Measurements from ENCODE around the gene ALDH1A1.

The ALDH1A1 gene

DNA sequence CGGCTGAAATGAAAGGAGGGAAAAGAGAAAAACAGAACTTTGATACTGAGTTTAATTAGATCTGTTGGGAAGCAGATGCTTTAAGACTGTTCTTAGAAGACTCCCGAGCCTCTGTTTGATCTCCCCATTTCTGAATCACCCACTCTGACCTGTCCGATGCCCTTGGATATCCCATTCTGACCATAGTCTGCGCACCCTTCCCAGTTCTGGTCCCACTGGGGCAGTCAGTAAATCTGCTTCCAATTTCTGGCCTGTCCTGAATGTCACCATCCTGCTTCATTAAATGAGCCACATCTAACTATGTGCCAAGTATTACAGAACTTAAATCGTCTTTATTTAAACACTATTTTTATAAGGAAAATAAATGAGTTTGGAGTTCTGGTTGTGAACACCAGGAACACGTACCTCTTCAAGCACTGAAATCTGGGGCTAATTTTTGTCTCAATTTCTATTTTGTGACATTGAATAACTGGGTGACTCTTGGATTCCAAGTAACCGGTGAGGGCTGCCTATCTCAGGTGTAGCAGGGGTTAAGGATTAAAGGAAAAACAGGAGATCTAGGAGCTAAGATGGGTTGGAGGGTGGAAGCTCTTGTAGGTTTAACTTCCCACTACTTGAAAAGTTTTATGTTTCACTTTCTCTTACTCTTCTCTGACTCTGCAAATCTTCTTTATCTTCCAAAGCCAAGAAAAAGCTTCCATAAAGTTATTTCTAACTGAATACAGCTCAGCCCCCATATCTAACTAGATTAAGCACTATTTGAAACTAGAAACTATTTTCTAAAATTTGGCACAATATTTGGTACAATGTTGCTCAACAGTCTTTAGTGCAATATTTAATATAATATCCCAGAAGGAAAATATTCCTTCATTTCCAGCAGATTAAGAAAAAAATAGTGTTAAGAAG lies 40.1 kb downstream of the ALDH1A1 start:
- Histone ChIP-seq H3K36me3 (ENCODE audit: control insufficient read depth in 5 of 5, insufficient read depth in 5 of 5, low read length in 5 of 5) (peaks cover 6 to 21% (median 10%) of the 10 kb centered on the region in 5 donors), H3K4me1 (ENCODE audit: control insufficient read depth in 5 of 5, insufficient read depth in 5 of 5, low read length in 5 of 5) (peaks cover 0 to 15% (median 0%) of the 10 kb centered on the region in 5 donors), H3K27ac (ENCODE audit: low read depth, low read length) (peak overlapping the region; percentile 14), H3K27me3 (ENCODE audit: control insufficient read depth in 5 of 5, insufficient read depth in 4 of 5, low read length in 5 of 5) (no peaks in the 10 kb centered on the region), H3K4me3 (ENCODE audit: low read depth in 1 of 5, low read length in 5 of 5) (peak overlapping the region in 2 of 5 donors; percentile 23 to 30), H3K9me3 (ENCODE audit: control insufficient read depth in 5 of 5, low read length in 5 of 5) (no peaks in the 10 kb centered on the region), H3K9ac (ENCODE audit: low read length in 5 of 5) (peak overlapping the region in 1 of 5 donors; percentile 32)

DNA sequence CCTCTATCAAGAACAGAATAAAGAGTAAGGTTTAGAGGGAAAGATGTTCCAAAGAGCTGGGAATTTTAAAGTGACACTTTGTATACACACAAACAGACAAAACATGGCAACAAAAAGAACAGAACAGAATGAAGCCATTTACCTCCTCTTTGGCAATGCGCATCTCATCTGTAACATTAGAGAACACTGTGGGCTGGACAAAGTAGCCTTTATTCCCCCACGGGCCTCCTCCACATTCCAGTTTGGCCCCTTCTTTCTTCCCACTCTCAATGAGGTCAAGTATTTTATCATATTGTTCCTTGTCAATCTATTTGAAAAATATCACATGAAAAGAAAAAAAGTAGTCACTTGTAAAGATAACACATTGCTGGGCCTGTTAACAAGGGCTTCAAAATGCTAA lies 41.0 kb downstream of the ALDH1A1 start:
- Histone ChIP-seq H3K27ac (ENCODE audit: low read depth, low read length) (no peak overlapping the region), H3K9me3 (ENCODE audit: control insufficient read depth in 5 of 5, low read length in 5 of 5) (no peaks in the 10 kb centered on the region)

DNA sequence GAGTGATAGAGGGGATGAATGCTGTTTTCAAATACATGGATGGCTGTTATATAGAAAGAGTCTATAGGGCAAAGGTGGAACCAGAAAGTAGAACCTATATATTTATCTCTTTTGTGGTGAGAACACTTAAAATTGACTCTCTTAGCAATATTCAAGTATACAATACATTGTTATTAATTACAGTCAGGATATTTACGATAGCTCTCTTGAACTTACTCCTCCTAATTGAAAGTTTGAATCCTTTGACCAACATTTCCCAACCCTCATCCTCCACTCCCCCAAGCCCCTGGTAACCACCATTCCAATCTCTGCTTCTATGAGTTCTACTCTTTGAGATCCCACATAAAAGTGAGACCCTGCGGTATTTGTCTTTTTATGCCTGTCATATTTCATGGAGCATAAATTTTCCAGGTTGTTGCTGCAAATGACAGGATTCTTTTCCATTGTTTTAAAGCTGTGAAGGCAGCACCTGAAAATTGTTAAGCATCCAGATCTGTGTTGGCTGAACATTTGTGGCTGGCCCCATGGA lies 41.5 kb downstream of the ALDH1A1 start:
- Histone ChIP-seq H3K4me1 (ENCODE audit: control insufficient read depth in 5 of 5, insufficient read depth in 5 of 5, low read length in 5 of 5) (peaks cover 0 to 15% (median 0%) of the 10 kb centered on the region in 5 donors), H3K9ac (ENCODE audit: low read length in 5 of 5) (no peak overlapping the region), H3K27me3 (ENCODE audit: control insufficient read depth in 5 of 5, insufficient read depth in 4 of 5, low read length in 5 of 5) (no peaks in the 10 kb centered on the region), H3K27ac (ENCODE audit: low read depth, low read length) (no peak overlapping the region), H3K36me3 (ENCODE audit: control insufficient read depth in 5 of 5, insufficient read depth in 5 of 5, low read length in 5 of 5) (peaks cover under 1 to 16% (median 5%) of the 10 kb centered on the region in 5 donors), H3K9me3 (ENCODE audit: control insufficient read depth in 5 of 5, low read length in 5 of 5) (no peaks in the 10 kb centered on the region), H3K4me3 (ENCODE audit: low read depth in 1 of 5, low read length in 5 of 5) (no peak overlapping the region)

More for the DNA sequence above, 41.0 kb downstream of the ALDH1A1 start:
- Histone ChIP-seq H3K27me3 (ENCODE audit: control insufficient read depth in 5 of 5, insufficient read depth in 4 of 5, low read length in 5 of 5) (no peaks in the 10 kb centered on the region), H3K4me1 (ENCODE audit: control insufficient read depth in 5 of 5, insufficient read depth in 5 of 5, low read length in 5 of 5) (peaks cover 0 to 15% (median 0%) of the 10 kb centered on the region in 5 donors), H3K36me3 (ENCODE audit: control insufficient read depth in 5 of 5, insufficient read depth in 5 of 5, low read length in 5 of 5) (peaks cover 5 to 21% (median 10%) of the 10 kb centered on the region in 5 donors), H3K4me3 (ENCODE audit: low read depth in 1 of 5, low read length in 5 of 5) (no peak overlapping the region), H3K9ac (ENCODE audit: low read length in 5 of 5) (no peak overlapping the region)

DNA sequence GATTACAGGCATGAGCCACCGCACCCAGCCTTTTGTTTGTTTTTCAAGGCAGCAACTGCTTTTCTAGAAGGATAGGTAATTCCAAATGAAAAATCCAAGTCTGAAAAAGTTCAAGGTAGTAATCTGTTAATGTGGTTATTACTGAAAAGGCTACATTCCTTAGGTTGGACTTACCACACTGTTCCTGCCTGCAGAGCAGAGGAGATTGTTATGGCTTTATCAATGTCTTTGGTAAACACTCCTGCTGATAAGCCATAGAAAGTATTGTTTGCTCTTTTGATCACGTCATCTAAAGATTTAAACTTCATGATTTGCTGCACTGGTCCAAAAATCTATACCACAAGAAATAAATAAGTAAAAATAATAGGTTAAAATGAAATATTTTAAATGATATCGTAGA lies 43.4 kb downstream of the ALDH1A1 start:
- H3K27ac ChIP-seq (ENCODE audit: low read depth, low read length) = no peak overlapping the region
- H3K27me3 ChIP-seq (ENCODE audit: control insufficient read depth in 5 of 5, insufficient read depth in 4 of 5, low read length in 5 of 5) = no peaks in the 10 kb centered on the region
- no peaks in the 10 kb centered on the region for H3K9me3 ChIP-seq (ENCODE audit: control insufficient read depth in 5 of 5, low read length in 5 of 5)
- peaks cover 0 to 15% (median 0%) of the 10 kb centered on the region in 5 donors for H3K4me1 ChIP-seq (ENCODE audit: control insufficient read depth in 5 of 5, insufficient read depth in 5 of 5, low read length in 5 of 5)
- peaks cover 0 to 18% (median 0%) of the 10 kb centered on the region in 5 donors for H3K36me3 ChIP-seq (ENCODE audit: control insufficient read depth in 5 of 5, insufficient read depth in 5 of 5, low read length in 5 of 5)
- H3K9ac ChIP-seq (ENCODE audit: low read length in 5 of 5) = no peak overlapping the region
- H3K4me3 ChIP-seq (ENCODE audit: low read depth in 1 of 5, low read length in 5 of 5) = no peak overlapping the region

DNA sequence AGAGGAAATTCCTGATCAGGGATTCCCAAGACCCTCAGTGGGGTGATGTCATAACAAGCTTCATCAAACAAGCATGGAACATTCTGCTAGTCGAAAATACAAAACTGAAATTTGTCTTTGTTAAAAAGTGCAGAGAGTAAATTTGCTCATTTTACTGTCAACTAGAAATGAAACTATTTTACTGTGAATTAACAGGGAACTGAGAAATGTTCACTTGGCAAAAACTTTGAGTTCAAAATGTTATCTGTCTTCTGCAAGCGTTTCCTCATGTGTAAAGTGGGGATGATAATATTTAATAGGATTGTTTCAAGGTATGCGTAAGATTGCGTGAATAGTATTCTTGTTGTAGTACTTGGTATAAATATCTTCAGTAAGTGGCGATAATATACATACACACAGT lies 45.4 kb downstream of the ALDH1A1 start:
- no peak overlapping the region for H3K9ac ChIP-seq (ENCODE audit: low read length in 5 of 5)
- H3K9me3 ChIP-seq (ENCODE audit: control insufficient read depth in 5 of 5, low read length in 5 of 5) = no peaks in the 10 kb centered on the region
- H3K4me3 ChIP-seq (ENCODE audit: low read depth in 1 of 5, low read length in 5 of 5) = no peak overlapping the region
- H3K27ac ChIP-seq (ENCODE audit: low read depth, low read length) = no peak overlapping the region
- H3K36me3 ChIP-seq (ENCODE audit: control insufficient read depth in 5 of 5, insufficient read depth in 5 of 5, low read length in 5 of 5) = peaks cover 0 to 27% (median 0%) of the 10 kb centered on the region in 5 donors
- H3K4me1 ChIP-seq (ENCODE audit: control insufficient read depth in 5 of 5, insufficient read depth in 5 of 5, low read length in 5 of 5) = peaks cover 0 to 2% (median 0%) of the 10 kb centered on the region in 5 donors
- H3K27me3 ChIP-seq (ENCODE audit: control insufficient read depth in 5 of 5, insufficient read depth in 4 of 5, low read length in 5 of 5) = no peaks in the 10 kb centered on the region

DNA sequence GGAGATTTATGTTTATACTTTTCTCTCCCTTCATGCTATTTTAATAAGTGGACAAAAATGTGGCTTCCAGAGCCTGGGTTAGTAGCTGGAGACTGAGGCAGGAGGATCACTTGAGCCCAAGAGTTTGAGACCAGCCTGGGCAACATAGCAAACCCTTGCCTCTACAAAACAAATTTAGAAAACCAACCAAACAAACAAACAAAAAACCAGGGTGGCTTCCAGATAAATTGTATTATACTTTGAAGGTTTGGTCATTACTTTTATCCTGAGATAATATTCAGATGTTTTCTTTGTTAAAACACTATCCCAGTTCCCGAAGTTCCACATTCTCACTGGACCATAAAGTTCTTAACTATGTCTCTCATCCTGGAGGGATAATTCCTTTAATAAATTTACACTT lies 46.0 kb downstream of the ALDH1A1 start:
- Histone ChIP-seq H3K36me3 (ENCODE audit: control insufficient read depth in 5 of 5, insufficient read depth in 5 of 5, low read length in 5 of 5) (peaks cover 0 to 32% (median 0%) of the 10 kb centered on the region in 5 donors), H3K9ac (ENCODE audit: low read length in 5 of 5) (no peak overlapping the region), H3K27me3 (ENCODE audit: control insufficient read depth in 5 of 5, insufficient read depth in 4 of 5, low read length in 5 of 5) (no peaks in the 10 kb centered on the region), H3K4me1 (ENCODE audit: control insufficient read depth in 5 of 5, insufficient read depth in 5 of 5, low read length in 5 of 5) (no peaks in the 10 kb centered on the region), H3K27ac (ENCODE audit: low read depth, low read length) (no peak overlapping the region), H3K4me3 (ENCODE audit: low read depth in 1 of 5, low read length in 5 of 5) (no peak overlapping the region), H3K9me3 (ENCODE audit: control insufficient read depth in 5 of 5, low read length in 5 of 5) (no peaks in the 10 kb centered on the region)

DNA sequence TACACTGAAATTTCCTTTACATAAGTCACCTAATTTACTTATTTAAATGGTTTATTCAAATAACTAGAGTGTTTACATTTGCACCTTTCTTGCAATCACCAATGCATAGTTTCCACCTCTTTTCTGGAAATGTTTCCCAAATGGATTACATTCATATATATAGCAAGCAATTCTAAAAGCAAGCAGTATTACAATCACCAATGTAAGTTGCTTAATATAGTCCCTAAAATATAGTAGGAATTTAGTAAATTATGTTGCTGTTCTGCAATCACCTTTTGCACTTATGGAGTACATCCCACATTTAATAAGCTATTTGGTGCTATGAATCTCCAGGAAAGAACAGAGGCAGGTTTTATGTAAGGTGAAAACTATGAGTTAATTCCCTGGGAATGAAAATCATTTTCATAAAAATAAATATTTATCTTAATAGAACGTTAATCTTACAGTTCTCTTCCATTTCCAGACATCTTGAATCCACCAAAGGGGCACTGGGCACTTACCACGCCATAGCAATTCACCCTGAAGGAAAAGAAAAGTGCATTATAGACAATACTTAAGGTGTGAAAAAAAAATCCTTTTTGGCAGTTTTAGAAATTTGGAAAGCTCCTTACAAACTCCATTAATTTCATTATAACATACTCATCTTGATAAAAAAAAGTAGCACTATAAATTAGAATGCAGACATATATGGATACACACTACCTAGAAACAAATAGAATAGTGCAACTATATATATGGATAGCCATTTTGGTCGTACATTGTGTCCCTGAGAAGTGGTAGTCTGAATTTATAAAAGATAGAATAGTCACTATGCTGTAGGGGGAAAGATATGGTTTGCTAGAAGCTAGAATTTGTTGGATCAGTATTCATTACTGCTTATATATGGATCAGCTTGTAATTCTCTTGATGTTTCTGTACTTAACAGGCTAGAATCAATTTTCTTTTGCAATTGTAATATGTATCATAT lies 47.1 kb downstream of the ALDH1A1 start:
- Histone ChIP-seq H3K4me3 (ENCODE audit: low read depth in 1 of 5, low read length in 5 of 5) (no peak overlapping the region), H3K27ac (ENCODE audit: low read depth, low read length) (no peak overlapping the region), H3K27me3 (ENCODE audit: control insufficient read depth in 5 of 5, insufficient read depth in 4 of 5, low read length in 5 of 5) (no peaks in the 10 kb centered on the region), H3K9ac (ENCODE audit: low read length in 5 of 5) (no peak overlapping the region), H3K36me3 (ENCODE audit: control insufficient read depth in 5 of 5, insufficient read depth in 5 of 5, low read length in 5 of 5) (peaks cover 0 to 32% (median 0%) of the 10 kb centered on the region in 5 donors), H3K4me1 (ENCODE audit: control insufficient read depth in 5 of 5, insufficient read depth in 5 of 5, low read length in 5 of 5) (no peaks in the 10 kb centered on the region), H3K9me3 (ENCODE audit: control insufficient read depth in 5 of 5, low read length in 5 of 5) (no peaks in the 10 kb centered on the region)

DNA sequence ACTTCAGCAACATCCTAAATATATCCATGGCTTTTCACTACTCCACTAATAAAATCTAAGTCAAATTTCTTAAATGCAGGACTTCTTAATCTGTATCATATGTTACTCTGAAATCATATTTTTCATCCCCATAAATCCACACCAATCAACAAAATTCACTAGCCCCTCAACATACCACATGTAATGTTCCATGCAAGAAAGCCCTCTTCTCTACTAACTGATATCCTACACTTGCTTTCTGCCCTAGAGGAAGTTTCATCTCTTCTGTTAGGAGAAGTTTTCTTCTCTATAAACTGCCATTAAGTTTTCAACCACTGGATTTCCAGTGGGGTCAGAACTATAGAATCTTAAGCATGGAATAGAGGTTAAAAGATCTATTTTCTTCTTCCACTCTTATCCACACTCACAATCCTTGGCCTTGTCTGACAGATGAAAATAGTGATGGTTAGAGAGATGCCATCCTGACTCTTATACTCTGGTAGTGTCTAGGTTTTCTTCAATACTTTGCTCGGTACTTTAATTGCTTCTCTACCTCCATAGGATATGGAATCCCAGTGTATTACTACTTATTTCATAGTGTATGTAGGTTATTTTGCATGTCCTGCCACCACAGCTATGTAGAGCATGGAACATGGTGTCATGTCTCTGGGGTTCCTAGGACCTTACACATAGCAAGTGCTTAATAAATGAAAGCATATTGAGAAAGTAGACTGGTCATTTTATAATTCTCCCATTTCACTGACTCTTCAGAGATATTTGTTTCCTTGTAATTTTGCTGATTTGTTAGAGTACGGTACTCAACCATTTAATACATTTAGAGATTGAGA lies 48.4 kb downstream of the ALDH1A1 start:
- Histone ChIP-seq H3K27ac (ENCODE audit: low read depth, low read length) (no peak overlapping the region), H3K4me1 (ENCODE audit: control insufficient read depth in 5 of 5, insufficient read depth in 5 of 5, low read length in 5 of 5) (no peaks in the 10 kb centered on the region), H3K27me3 (ENCODE audit: control insufficient read depth in 5 of 5, insufficient read depth in 4 of 5, low read length in 5 of 5) (no peaks in the 10 kb centered on the region), H3K9me3 (ENCODE audit: control insufficient read depth in 5 of 5, low read length in 5 of 5) (no peaks in the 10 kb centered on the region), H3K9ac (ENCODE audit: low read length in 5 of 5) (no peak overlapping the region), H3K4me3 (ENCODE audit: low read depth in 1 of 5, low read length in 5 of 5) (no peak overlapping the region), H3K36me3 (ENCODE audit: control insufficient read depth in 5 of 5, insufficient read depth in 5 of 5, low read length in 5 of 5) (peaks cover 0 to 30% (median 0%) of the 10 kb centered on the region in 5 donors)

DNA sequence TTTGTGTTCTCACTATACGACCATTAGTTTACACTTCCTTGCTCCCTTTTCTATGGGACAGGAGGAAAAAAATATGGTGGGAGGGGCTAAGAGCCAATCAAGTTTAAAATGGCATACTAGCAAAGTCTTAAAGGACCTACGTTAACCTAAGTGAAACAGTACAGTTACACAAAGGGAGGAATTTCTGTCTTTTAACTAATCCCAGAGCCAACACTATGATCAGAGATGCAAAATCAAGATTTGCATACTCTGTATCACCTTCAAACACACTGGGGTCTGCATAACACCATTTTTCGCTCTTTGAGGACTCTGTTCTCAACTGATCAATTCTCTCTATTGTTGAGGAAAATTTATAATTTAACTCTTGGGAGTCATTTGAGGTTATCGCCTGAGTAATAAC lies 49.8 kb downstream of the ALDH1A1 start:
- Histone ChIP-seq H3K9ac (ENCODE audit: low read length in 5 of 5) (no peak overlapping the region), H3K4me3 (ENCODE audit: low read depth in 1 of 5, low read length in 5 of 5) (no peak overlapping the region), H3K27me3 (ENCODE audit: control insufficient read depth in 5 of 5, insufficient read depth in 4 of 5, low read length in 5 of 5) (no peaks in the 10 kb centered on the region), H3K36me3 (ENCODE audit: control insufficient read depth in 5 of 5, insufficient read depth in 5 of 5, low read length in 5 of 5) (peaks cover 0 to 24% (median 0%) of the 10 kb centered on the region in 5 donors), H3K9me3 (ENCODE audit: control insufficient read depth in 5 of 5, low read length in 5 of 5) (no peaks in the 10 kb centered on the region), H3K27ac (ENCODE audit: low read depth, low read length) (no peak overlapping the region), H3K4me1 (ENCODE audit: control insufficient read depth in 5 of 5, insufficient read depth in 5 of 5, low read length in 5 of 5) (no peaks in the 10 kb centered on the region)

Measured in subcutaneous abdominal adipose tissue (tissue), 5 donors.